ENCODE measurements around the gene BPTF.
"Not testable (repeated sequence)": the region's sequence is repeated elsewhere in the genome, so short reads cannot be mapped to it uniquely, and the experiment has no call there.

Gene BPTF

DNA sequence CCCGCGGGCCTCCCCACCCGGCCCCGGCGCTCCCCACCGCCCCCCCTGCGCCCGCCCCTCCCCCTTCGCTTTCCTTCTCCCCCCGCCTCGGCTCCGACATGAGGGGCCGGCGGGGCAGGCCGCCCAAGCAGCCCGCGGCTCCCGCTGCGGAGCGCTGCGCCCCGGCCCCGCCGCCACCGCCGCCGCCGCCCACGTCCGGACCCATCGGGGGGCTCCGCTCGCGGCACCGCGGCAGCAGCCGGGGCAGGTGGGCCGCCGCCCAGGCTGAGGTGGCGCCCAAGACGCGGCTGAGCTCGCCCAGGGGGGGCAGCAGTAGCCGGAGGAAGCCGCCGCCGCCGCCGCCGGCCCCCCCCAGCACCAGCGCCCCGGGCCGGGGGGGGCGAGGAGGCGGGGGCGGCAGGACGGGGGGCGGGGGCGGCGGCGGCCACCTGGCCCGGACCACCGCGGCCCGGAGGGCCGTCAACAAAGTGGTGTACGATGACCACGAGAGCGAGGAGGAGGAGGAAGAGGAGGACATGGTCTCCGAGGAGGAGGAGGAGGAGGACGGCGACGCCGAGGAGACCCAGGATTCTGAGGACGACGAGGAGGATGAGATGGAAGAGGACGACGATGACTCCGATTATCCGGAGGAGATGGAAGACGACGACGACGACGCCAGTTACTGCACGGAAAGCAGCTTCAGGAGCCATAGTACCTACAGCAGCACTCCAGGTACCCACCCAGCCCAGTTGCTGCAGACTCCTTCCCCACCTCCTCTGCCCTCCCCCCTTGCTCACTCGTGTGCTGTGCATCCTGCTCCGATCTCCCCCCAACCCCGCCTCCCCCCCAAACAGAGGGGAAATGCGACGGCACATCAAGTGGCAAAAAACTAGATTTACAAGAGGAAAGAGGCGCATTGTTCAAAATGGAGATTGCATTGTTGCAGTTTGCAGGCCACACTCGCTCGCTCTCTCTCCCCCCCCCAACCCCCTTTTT, 611 bp downstream of the BPTF start:
- not testable (repeated sequence) for H3K36me3 Mint-ChIP-seq, H3K27me3 Mint-ChIP-seq, H3K9me3 Mint-ChIP-seq
- Mint-ChIP-seq H3K4me1 (peaks cover 42% of the 10 kb centered on the region), H3K27ac (peak overlapping the region; percentile 90), H3K4me3 (peak overlapping the region; percentile 88)

DNA sequence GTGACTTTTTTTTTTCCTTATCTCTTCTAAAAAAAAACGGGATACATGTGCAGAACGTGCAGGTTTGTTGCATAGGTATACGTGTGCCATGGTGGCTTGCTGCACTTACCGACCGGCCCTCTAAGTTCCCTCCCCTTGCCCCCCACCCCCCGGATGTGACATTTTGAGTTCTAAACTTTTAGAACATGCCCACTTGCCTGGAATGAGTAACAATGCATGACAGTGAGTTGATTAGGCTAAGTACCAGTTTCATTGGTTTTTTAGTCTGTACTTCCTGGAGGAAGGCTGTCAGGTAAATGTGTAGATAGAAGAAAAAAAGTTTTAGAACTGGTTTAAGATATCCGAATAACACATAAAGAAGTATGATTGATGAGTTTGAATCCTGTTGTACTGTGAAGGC, 4.0 kb downstream of the BPTF start:
- Mint-ChIP-seq H3K4me1 (peaks cover 64% of the 10 kb centered on the region), H3K36me3 (peaks cover 6% of the 10 kb centered on the region)

DNA sequence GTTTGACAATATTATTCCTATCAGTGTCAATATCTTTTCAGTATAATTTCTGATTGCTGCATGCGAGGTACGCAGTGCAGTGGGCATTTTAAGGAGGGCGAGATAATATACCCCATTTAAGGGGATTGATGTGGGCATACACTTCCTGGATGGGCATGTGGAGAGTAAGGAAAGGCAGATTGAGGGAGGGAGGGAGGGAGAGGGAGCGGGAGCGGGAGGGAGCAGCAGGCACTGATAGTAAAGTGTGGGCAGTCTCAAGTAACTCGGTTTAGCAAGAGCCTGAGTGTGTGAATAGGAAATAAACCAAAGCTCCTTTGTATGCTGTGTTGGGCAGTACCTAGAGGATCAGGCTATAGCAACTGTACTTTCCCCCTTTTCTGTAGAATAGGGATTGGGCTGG, 5.1 kb downstream of the BPTF start:
- H3K4me3 Mint-ChIP-seq = peak overlapping the region; percentile 35
- H3K4me1 Mint-ChIP-seq = peaks cover 72% of the 10 kb centered on the region
- H3K27ac Mint-ChIP-seq = no peak overlapping the region

More for the DNA sequence above, 4.0 kb downstream of the BPTF start:
- peak overlapping the region; percentile 84 for H3K4me3 Mint-ChIP-seq
- peak overlapping the region; percentile 89 for H3K27ac Mint-ChIP-seq
- no peaks in the 10 kb centered on the region for H3K9me3 Mint-ChIP-seq
- H3K27me3 Mint-ChIP-seq = no peaks in the 10 kb centered on the region

DNA sequence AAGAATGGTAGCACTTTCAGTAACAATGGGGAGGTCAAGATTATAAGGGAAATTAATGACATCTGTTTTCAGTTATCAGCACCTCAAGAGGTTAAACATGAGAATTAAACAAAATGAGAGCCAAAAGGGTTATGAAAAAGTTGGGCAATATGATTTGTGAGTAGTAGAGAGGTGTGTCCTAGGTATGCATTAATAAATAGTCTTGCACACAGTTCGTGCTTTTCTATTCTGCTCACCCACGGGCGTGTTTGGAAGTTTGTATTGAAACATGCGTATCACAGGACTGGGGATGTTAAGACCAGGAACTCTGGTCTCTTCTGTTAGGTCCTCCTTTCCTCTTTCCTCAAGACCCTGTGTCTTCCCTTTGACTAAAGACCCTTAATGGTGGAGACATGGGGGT, 6.0 kb downstream of the BPTF start:
- H3K27me3 Mint-ChIP-seq = no peaks in the 10 kb centered on the region
- H3K27ac Mint-ChIP-seq = peak overlapping the region; percentile 33
- peaks cover 80% of the 10 kb centered on the region for H3K4me1 Mint-ChIP-seq
- no peaks in the 10 kb centered on the region for H3K9me3 Mint-ChIP-seq
- peaks cover 9% of the 10 kb centered on the region for H3K36me3 Mint-ChIP-seq
- no peak overlapping the region for H3K4me3 Mint-ChIP-seq

More for the DNA sequence above, 5.1 kb downstream of the BPTF start:
- H3K9me3 Mint-ChIP-seq = no peaks in the 10 kb centered on the region
- H3K36me3 Mint-ChIP-seq = peaks cover 9% of the 10 kb centered on the region
- no peaks in the 10 kb centered on the region for H3K27me3 Mint-ChIP-seq

DNA sequence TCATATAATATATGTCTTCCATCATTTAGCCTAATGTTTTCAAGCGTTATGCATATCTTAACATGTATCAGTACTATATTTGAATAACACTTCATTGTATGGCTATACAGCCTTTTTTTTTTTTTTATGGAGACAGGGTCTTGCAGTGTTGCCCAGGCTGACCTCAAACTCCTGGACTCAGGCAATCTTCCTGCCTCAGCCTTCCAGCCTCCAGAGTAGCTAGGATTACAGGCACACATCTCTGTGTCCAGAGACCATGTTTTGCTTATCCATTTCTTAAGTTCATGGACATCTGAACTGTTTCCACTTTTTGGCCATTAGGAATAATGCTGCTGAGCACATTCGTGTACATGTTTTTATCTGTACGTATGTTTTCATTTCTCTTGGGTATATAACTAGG, 7.8 kb downstream of the BPTF start:
- no peaks in the 10 kb centered on the region for H3K9me3 Mint-ChIP-seq
- H3K36me3 Mint-ChIP-seq = peaks cover 9% of the 10 kb centered on the region
- no peak overlapping the region for H3K4me3 Mint-ChIP-seq
- H3K27ac Mint-ChIP-seq = no peak overlapping the region
- H3K4me1 Mint-ChIP-seq = peaks cover 85% of the 10 kb centered on the region
- H3K27me3 Mint-ChIP-seq = no peaks in the 10 kb centered on the region

DNA sequence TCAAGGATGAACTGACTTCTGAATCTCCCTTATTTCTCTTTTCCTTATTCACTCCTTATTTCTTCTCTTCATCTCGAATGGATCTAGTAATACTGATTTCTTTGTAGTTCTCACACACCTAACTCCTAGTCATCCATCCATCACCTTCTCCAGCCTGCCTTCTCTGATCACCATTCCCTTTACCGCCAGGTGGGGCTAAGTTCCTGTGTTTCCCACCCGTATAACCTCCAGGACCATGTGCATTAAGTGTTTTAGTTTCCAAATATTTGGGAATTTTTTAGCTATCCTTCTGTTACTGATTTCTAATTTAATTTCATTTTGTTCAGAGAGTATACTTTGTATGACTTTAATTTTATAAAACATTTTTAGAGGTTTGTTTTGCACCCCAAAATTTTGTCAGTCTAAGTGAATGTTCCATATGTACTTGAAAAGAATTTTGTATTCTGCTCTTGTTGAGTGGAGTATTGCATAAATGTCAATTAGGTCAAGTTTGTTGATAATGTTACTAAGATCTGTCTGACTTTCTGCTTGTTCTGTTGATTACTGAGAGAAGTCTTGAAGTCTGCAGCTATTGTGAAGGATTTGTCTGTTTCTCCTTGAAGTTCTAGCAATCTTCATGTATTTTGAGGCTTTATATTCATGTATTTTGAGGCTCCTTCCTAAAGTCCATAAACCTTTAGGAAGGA, 8.8 kb downstream of the BPTF start:
- H3K27ac Mint-ChIP-seq = no peak overlapping the region
- H3K4me3 Mint-ChIP-seq = peak overlapping the region; percentile 5
- peaks cover 86% of the 10 kb centered on the region for H3K4me1 Mint-ChIP-seq
- H3K9me3 Mint-ChIP-seq = no peaks in the 10 kb centered on the region
- no peaks in the 10 kb centered on the region for H3K27me3 Mint-ChIP-seq
- H3K36me3 Mint-ChIP-seq = peaks cover 9% of the 10 kb centered on the region

DNA sequence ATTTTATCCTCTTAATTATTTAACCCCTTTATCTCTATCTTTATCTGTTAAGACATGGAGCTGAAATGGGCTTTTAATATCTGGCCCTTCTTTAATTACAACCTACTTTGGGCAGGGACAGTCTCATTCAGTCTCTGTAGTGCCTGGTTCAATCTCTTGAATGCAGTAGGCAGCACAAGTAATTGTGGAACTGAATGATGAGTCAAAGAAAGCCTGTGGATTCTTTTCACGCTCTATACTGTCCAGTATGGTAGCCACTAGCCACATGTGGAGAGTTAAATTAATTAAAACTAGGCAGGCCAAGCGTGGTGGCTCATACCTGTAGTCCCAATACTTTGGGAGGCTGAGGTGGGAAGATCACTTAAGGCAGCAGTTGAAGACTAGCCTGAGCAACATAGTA, 9.3 kb downstream of the BPTF start:
- Mint-ChIP-seq H3K27ac (peak overlapping the region; percentile 70), H3K27me3 (no peaks in the 10 kb centered on the region), H3K4me3 (no peak overlapping the region), H3K36me3 (peaks cover 8% of the 10 kb centered on the region), H3K4me1 (peaks cover 86% of the 10 kb centered on the region), H3K9me3 (no peaks in the 10 kb centered on the region)

DNA sequence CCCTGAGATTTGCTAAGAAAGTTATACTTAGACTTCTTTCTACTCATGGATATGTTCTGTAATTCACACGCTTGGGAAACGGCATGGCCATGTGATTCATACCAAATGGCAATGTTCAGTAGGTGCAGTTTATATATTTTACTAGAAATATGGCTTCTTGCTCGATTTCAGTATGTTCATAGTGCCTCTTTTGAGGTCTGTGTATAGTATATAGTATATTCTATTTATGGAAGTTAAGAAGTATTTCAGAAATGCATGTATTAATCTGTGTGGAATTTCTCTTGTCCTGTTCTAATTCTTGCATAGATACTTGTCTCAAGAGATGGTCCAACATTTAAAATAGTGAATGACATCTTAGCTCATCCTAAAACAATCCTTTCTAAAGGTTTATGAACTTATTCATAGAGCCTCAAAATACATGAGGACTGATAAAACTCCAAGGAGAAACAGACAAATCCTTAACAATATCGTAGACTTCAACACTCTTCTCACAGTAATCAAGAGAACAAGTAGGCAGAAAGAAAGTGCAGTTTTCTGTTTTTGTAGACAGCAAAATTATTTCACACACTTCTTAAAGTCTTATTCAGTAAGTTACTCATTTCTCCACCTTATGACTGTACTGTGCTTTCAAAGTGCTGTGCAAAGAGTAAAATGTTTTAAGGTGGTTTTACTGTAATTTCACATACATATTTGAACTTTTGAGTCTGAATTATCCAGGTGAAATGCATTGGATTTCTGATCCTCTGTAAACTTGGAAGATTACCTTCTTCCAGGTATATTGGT, 11.1 kb downstream of the BPTF start:
- Mint-ChIP-seq H3K27ac (peak overlapping the region; percentile 81), H3K9me3 (no peaks in the 10 kb centered on the region), H3K4me1 (peaks cover 84% of the 10 kb centered on the region), H3K36me3 (peaks cover 8% of the 10 kb centered on the region), H3K4me3 (peak overlapping the region; percentile 49), H3K27me3 (no peaks in the 10 kb centered on the region)

DNA sequence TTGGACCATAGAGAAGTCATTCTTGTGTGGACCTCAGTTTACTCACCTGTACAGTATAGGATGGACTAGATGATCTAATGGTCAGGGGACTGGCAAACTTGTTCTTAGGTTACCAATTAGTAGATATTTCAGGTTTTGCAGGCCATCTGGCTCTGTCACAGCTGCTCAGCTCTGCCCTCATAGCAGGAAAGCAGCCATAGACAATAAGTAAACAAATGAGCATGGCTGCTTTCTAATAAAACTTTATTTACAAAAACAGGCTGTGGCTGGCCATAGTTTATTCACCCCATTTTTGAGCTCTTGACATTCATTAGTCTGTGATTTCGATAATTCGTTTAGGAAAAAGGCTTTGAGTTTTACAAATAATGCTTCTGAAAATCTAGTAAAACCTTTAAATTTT, 12.7 kb downstream of the BPTF start:
- Mint-ChIP-seq H3K4me3 (no peak overlapping the region), H3K9me3 (no peaks in the 10 kb centered on the region), H3K36me3 (peaks cover 8% of the 10 kb centered on the region), H3K4me1 (peaks cover 95% of the 10 kb centered on the region), H3K27ac (no peak overlapping the region), H3K27me3 (no peaks in the 10 kb centered on the region)

DNA sequence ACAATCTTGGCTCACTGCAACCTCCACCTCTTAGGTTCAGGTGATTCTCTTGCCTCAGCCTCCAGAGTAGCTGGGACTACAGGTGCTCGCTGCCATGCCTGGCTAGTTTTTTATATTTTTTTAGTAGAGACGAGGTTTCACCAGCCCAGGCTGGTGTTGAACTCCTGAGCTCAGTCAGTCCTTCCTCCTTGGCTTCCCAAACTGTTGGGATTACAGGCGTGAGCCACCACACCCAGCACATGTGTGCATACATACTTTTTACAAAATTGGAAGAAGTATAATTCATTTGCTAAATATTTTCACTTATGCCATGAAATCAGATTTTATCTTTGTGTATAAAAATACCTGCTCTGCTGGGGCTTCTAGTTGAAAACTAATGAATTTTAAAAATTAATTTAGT, 13.2 kb downstream of the BPTF start:
- Mint-ChIP-seq H3K27me3 (no peaks in the 10 kb centered on the region), H3K4me3 (no peak overlapping the region), H3K27ac (no peak overlapping the region), H3K36me3 (peaks cover 8% of the 10 kb centered on the region), H3K4me1 (peaks cover 89% of the 10 kb centered on the region), H3K9me3 (no peaks in the 10 kb centered on the region)

DNA sequence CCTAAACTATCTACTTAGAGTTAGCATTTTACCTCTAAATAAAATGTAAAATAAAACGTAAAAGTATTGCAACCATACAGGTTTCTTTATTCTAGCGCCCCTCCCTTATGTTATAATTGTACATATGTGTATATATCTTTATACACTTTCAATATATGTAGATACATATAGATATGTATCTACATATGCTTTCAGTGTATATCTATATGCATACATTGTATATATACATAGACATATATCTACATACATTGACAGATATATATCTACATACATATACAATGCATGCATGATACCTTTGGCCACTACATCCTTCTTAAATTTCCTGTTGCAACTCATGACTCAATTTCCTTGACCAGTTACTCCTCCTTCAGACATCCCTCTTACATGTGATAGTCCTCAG, 16.7 kb downstream of the BPTF start:
- H3K27me3 Mint-ChIP-seq = no peaks in the 10 kb centered on the region
- H3K36me3 Mint-ChIP-seq = no peaks in the 10 kb centered on the region
- peak overlapping the region; percentile 59 for H3K27ac Mint-ChIP-seq
- no peaks in the 10 kb centered on the region for H3K9me3 Mint-ChIP-seq
- H3K4me1 Mint-ChIP-seq = peaks cover 73% of the 10 kb centered on the region
- no peak overlapping the region for H3K4me3 Mint-ChIP-seq

DNA sequence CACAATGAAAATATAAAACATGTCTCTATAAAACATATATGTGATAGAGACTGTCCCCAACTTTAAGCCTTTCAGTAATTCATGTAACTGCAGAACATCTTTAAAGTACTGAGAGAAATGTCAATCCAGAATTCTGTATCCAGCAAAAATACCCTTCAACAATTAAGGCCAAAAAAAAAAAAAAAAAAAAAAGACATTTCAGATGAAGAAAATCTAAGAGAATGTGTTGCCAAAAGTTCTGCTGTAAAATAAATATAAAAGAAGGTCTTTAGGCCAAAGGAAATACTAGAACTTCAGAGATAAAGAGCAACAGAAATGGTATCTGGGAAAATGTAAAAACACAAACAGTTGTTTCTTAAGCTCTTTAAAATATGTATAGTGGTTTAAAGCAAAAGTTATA, 17.3 kb downstream of the BPTF start:
- peaks cover 68% of the 10 kb centered on the region for H3K4me1 Mint-ChIP-seq
- no peaks in the 10 kb centered on the region for H3K9me3 Mint-ChIP-seq
- H3K4me3 Mint-ChIP-seq = no peak overlapping the region
- no peaks in the 10 kb centered on the region for H3K27me3 Mint-ChIP-seq
- no peaks in the 10 kb centered on the region for H3K36me3 Mint-ChIP-seq
- no peak overlapping the region for H3K27ac Mint-ChIP-seq

DNA sequence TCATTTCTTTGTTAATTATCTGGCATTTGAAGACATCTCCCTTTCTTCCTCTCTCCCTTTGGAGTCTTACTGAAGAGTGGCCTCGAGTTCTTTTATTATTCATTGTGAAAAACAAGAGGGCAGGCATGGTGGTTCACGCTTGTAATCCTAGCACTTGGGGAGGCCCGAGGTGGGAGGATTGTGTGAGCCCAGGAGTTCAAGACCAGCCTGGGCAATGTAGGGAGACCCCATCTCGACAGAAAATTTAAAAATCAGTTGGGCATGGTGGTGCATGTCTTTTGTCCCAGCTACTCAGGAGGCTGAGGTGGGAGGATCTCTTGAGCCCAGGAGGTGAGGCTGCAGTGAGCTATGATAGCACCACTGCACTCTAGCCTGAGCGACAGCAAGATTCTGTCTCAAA, 20.1 kb downstream of the BPTF start:
- no peaks in the 10 kb centered on the region for H3K9me3 Mint-ChIP-seq
- H3K27ac Mint-ChIP-seq = no peak overlapping the region
- no peaks in the 10 kb centered on the region for H3K27me3 Mint-ChIP-seq
- no peak overlapping the region for H3K4me3 Mint-ChIP-seq
- peaks cover 3% of the 10 kb centered on the region for H3K36me3 Mint-ChIP-seq
- peaks cover 58% of the 10 kb centered on the region for H3K4me1 Mint-ChIP-seq

DNA sequence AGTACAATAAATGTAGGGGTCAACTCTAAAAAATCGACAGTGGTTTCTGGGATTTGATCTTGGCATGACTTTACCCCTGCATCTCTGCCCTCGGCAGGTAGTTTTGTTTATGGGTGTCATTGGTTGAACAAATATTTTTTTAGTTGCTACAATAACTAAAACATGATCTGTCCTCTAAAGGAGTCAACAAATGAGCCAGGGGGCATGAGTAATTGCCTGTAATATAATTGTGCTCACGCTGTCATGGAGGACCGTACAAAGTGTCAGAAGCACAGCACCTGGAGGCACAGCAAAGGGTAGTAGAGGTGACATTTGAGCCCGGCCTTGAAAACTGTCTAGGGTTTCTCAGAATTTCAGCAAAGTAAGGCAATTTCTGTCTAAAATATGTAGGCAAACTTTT, 22.9 kb downstream of the BPTF start:
- not testable (repeated sequence) for H3K9me3 Mint-ChIP-seq, H3K27me3 Mint-ChIP-seq, H3K27ac Mint-ChIP-seq, H3K36me3 Mint-ChIP-seq, H3K4me3 Mint-ChIP-seq
- H3K4me1 Mint-ChIP-seq = peaks cover 62% of the 10 kb centered on the region

DNA sequence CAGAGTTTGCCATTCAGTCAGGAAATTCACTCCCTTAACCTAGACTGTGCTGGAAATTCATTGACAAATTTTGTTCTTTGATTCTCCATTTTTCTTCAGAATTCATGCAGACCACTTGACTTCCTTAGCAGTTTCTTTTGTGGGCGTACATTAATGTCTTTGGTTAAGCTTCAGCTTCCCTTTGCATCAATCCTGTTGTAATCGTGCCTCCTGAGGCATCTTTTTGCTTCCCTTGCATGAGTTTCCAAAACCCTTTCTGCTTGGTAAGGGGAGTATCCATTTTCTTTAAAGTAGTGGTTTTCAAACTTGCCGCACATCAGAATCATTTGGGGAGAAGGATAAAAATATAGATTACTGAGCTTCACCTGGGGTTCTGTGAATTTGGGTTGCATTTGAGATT, 23.5 kb downstream of the BPTF start:
- not testable (repeated sequence) for H3K9me3 Mint-ChIP-seq, H3K27me3 Mint-ChIP-seq, H3K4me3 Mint-ChIP-seq, H3K36me3 Mint-ChIP-seq
- Mint-ChIP-seq H3K4me1 (peaks cover 65% of the 10 kb centered on the region), H3K27ac (peak overlapping the region; percentile 41)
